ENCODE measurements around the gene PLOD2. TPM values are rescaled to one million over a fixed set of nuclear protein-coding genes. Genes with fewer than 3 reads are reported as not detected.

The PLOD2 gene
- total RNA-seq, 1 donor from 2014 or later, result 117 TPM

DNA sequence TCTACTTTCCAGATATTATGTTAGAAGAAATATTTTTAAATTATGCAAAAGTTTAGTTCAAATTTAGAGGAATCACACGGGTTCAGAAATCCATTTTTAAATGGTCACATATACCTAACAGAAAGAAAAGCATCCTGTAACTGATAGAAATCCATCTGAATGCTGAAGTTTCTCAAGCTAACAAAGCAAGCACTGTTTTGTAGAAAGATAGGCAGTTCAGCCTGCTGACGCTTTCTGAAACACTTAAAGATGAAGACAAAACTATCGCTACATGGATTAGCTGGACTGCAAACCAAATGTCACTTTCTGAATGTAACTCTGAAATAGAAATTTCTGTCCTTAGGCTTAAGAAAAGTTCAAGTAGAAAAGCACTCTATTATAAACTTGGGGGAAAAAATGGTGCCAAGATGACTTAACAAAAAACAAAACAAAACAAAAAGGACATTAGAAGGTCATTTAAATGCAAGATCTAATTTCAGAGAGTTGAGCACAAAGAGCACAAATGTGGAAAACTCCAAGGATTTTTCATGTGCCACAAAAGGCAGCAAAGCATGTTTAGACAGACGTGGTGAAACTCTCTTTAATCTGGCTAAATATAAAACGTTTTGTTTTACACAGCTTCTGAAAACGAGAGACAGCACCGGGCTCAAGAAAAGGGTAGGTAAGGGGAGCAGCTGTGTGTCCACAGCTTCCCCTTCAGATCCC lies 1.2 kb downstream of the PLOD2 start:
- no peak for FAIRE-seq
- H3K4me1 Mint-ChIP-seq (ENCODE audit: low read depth, unreplicated experiment), result peaks cover 26% of the 10 kb centered on the region
- no peak for TF ChIP-seq EZH2 (IDR thresholded peaks at IDR 0.05; ENCODE audit: insufficient read depth, low read length)
- TF ChIP-seq, protein P1, sequence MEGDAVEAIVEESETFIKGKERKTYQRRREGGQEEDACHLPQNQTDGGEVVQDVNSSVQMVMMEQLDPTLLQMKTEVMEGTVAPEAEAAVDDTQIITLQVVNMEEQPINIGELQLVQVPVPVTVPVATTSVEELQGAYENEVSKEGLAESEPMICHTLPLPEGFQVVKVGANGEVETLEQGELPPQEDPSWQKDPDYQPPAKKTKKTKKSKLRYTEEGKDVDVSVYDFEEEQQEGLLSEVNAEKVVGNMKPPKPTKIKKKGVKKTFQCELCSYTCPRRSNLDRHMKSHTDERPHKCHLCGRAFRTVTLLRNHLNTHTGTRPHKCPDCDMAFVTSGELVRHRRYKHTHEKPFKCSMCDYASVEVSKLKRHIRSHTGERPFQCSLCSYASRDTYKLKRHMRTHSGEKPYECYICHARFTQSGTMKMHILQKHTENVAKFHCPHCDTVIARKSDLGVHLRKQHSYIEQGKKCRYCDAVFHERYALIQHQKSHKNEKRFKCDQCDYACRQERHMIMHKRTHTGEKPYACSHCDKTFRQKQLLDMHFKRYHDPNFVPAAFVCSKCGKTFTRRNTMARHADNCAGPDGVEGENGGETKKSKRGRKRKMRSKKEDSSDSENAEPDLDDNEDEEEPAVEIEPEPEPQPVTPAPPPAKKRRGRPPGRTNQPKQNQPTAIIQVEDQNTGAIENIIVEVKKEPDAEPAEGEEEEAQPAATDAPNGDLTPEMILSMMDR (IDR thresholded peaks at IDR 0.05; ENCODE audit: insufficient read depth, low read depth, low read length), result no peak

DNA sequence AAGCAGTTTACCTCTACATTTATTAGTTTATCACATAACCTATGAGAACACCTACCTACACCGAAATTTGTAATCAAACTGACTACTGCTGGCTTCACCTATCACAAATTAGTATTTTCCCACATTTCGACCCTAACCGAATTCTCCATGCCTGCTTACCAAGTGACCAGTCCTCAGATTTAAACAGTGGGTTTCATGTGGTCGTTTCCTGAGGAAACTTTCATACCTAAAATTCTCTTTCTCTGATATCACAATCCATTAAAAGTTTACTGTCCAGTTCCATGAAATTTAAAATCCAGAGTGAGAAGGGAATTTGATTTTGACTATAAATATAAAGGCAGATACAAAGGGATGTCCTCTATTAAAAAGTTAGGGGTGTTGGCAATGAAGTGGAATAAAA lies 1.9 kb downstream of the PLOD2 start:
- peaks cover 81% of the 10 kb centered on the region for H3K79me2 ChIP-seq (ENCODE audit: insufficient read depth, low read length)
- H3K27ac ChIP-seq (ENCODE audit: low read depth, low read length), result peak overlapping the region; percentile 87
- H3K4me1 ChIP-seq (ENCODE audit: insufficient read depth, low read length), result peaks cover 30% of the 10 kb centered on the region
- peak; percentile 45 for FAIRE-seq
- Mint-ChIP-seq H3K36me3 (ENCODE audit: low read depth, unreplicated experiment) (no peaks in the 10 kb centered on the region), H3K27ac (ENCODE audit: unreplicated experiment) (peak overlapping the region; percentile 94), H3K9me3 (ENCODE audit: unreplicated experiment) (no peaks in the 10 kb centered on the region), H3K4me1 (ENCODE audit: low read depth, unreplicated experiment) (peaks cover 26% of the 10 kb centered on the region), H3K27me3 (ENCODE audit: low read depth, unreplicated experiment) (no peaks in the 10 kb centered on the region), H3K4me3 (ENCODE audit: unreplicated experiment) (peak overlapping the region; percentile 98)
- DNase-seq (ENCODE audit: low read depth), result peak; percentile 64
- peaks cover 58% of the 10 kb centered on the region for H4K20me1 ChIP-seq (ENCODE audit: insufficient read depth, low read length)
- peak overlapping the region; percentile 93 for H3K9ac ChIP-seq (ENCODE audit: low read length)
- H3K36me3 ChIP-seq (ENCODE audit: insufficient read depth, low read length), result no peaks in the 10 kb centered on the region
- H3K4me3 ChIP-seq (ENCODE audit: insufficient read depth, low read depth, low read length), result peak overlapping the region; percentile 98
- TF ChIP-seq EZH2 (IDR thresholded peaks at IDR 0.05; ENCODE audit: insufficient read depth, low read length), result no peak
- TF ChIP-seq, protein P1 (IDR thresholded peaks at IDR 0.05; ENCODE audit: insufficient read depth, low read depth, low read length), result no peak
- H3K4me2 ChIP-seq (ENCODE audit: low read length), result peak overlapping the region; percentile 94
- no peak overlapping the region for H2AFZ ChIP-seq (ENCODE audit: low read depth, low read length)
- H3K27me3 ChIP-seq (ENCODE audit: insufficient read depth, low read length), result no peaks in the 10 kb centered on the region
- H3K9me3 ChIP-seq (ENCODE audit: insufficient read depth, low read depth, low read length), result no peaks in the 10 kb centered on the region

More for the DNA sequence above, 1.2 kb downstream of the PLOD2 start:
- no peaks in the 10 kb centered on the region for H3K36me3 ChIP-seq (ENCODE audit: insufficient read depth, low read length)
- peaks cover 37% of the 10 kb centered on the region for H3K4me1 ChIP-seq (ENCODE audit: insufficient read depth, low read length)
- peak overlapping the region; percentile 98 for H3K4me3 ChIP-seq (ENCODE audit: insufficient read depth, low read depth, low read length)
- Mint-ChIP-seq H3K4me3 (ENCODE audit: unreplicated experiment) (peak overlapping the region; percentile 98), H3K9me3 (ENCODE audit: unreplicated experiment) (no peaks in the 10 kb centered on the region), H3K27me3 (ENCODE audit: low read depth, unreplicated experiment) (no peaks in the 10 kb centered on the region), H3K27ac (ENCODE audit: unreplicated experiment) (peak overlapping the region; percentile 94), H3K36me3 (ENCODE audit: low read depth, unreplicated experiment) (no peaks in the 10 kb centered on the region)
- no peaks in the 10 kb centered on the region for H3K27me3 ChIP-seq (ENCODE audit: insufficient read depth, low read length)
- peak overlapping the region; percentile 87 for H3K27ac ChIP-seq (ENCODE audit: low read depth, low read length)
- H4K20me1 ChIP-seq (ENCODE audit: insufficient read depth, low read length), result peaks cover 53% of the 10 kb centered on the region
- H3K4me2 ChIP-seq (ENCODE audit: low read length), result peak overlapping the region; percentile 94
- peaks cover 74% of the 10 kb centered on the region for H3K79me2 ChIP-seq (ENCODE audit: insufficient read depth, low read length)
- no peaks in the 10 kb centered on the region for H3K9me3 ChIP-seq (ENCODE audit: insufficient read depth, low read depth, low read length)
- H2AFZ ChIP-seq (ENCODE audit: low read depth, low read length), result no peak overlapping the region
- no peak for DNase-seq (ENCODE audit: low read depth)
- H3K9ac ChIP-seq (ENCODE audit: low read length), result peak overlapping the region; percentile 93

Measured in astrocyte (in vitro differentiated cells and primary cell).